Measurements from ENCODE around the gene MYZAP.

GRCh38 chr15:57586661-57587424 is 4.9 kb upstream of the MYZAP start:
- no peak for TF ChIP-seq CTCF (conservative IDR thresholded peaks at IDR 0.05; ENCODE audit: low read depth, low read length)
- TF ChIP-seq SMC3 (IDR thresholded peaks at IDR 0.05; ENCODE audit: low read depth, low read length), result no peak
- TF ChIP-seq POLR2A (IDR thresholded peaks at IDR 0.05; ENCODE audit: low read depth, low read length), result no peak
- no peak for TF ChIP-seq USF2 (IDR thresholded peaks at IDR 0.05; ENCODE audit: low read depth, low read length)
- TF ChIP-seq MXI1 (IDR thresholded peaks at IDR 0.05; ENCODE audit: borderline replicate concordance, low read depth, low read length), result no peak
- TF ChIP-seq BHLHE40 (IDR thresholded peaks at IDR 0.05; ENCODE audit: low read depth, low read length), result no peak
- TF ChIP-seq MAZ (IDR thresholded peaks at IDR 0.05; ENCODE audit: borderline replicate concordance, low read depth, low read length), result no peak
- TF ChIP-seq RCOR1 (IDR thresholded peaks at IDR 0.05; ENCODE audit: insufficient replicate concordance, low read length), result no peak
- no peak for TF ChIP-seq CEBPB (IDR thresholded peaks at IDR 0.05; ENCODE audit: low read depth, low read length)
- no peak for TF ChIP-seq RAD21 (IDR thresholded peaks at IDR 0.05; ENCODE audit: low read length)
- TF ChIP-seq RFX5 (IDR thresholded peaks at IDR 0.05; ENCODE audit: low read depth, low read length), result no peak
